ENCODE measurements around the gene COG7.

The COG7 gene

DNA sequence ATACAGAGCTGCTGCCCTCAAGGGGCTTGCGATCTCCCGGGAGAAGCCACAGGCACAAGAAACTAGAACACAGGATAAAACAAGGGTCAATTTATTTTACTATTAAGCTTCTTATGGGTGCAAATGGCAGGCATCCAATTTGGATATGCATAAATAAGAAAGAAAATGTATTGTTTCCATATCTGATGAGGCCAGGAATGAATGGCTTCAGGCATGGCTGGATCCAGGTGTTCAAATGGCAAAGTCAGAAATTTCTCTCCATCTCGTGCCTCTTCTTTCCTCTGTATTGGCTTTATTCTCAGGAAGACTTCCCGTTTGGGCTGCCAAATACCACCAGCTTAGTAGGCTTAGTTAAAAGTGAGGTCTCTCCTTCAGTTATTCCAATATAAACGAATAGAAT, 107.8 kb downstream of the COG7 start:
- TF ChIP-seq, protein P1, sequence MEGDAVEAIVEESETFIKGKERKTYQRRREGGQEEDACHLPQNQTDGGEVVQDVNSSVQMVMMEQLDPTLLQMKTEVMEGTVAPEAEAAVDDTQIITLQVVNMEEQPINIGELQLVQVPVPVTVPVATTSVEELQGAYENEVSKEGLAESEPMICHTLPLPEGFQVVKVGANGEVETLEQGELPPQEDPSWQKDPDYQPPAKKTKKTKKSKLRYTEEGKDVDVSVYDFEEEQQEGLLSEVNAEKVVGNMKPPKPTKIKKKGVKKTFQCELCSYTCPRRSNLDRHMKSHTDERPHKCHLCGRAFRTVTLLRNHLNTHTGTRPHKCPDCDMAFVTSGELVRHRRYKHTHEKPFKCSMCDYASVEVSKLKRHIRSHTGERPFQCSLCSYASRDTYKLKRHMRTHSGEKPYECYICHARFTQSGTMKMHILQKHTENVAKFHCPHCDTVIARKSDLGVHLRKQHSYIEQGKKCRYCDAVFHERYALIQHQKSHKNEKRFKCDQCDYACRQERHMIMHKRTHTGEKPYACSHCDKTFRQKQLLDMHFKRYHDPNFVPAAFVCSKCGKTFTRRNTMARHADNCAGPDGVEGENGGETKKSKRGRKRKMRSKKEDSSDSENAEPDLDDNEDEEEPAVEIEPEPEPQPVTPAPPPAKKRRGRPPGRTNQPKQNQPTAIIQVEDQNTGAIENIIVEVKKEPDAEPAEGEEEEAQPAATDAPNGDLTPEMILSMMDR (IDR thresholded peaks at IDR 0.05), result no peak
- no peak for TF ChIP-seq ZFX (IDR thresholded peaks at IDR 0.05; ENCODE audit: borderline replicate concordance)
- no peak overlapping the region for H3K27ac ChIP-seq

DNA sequence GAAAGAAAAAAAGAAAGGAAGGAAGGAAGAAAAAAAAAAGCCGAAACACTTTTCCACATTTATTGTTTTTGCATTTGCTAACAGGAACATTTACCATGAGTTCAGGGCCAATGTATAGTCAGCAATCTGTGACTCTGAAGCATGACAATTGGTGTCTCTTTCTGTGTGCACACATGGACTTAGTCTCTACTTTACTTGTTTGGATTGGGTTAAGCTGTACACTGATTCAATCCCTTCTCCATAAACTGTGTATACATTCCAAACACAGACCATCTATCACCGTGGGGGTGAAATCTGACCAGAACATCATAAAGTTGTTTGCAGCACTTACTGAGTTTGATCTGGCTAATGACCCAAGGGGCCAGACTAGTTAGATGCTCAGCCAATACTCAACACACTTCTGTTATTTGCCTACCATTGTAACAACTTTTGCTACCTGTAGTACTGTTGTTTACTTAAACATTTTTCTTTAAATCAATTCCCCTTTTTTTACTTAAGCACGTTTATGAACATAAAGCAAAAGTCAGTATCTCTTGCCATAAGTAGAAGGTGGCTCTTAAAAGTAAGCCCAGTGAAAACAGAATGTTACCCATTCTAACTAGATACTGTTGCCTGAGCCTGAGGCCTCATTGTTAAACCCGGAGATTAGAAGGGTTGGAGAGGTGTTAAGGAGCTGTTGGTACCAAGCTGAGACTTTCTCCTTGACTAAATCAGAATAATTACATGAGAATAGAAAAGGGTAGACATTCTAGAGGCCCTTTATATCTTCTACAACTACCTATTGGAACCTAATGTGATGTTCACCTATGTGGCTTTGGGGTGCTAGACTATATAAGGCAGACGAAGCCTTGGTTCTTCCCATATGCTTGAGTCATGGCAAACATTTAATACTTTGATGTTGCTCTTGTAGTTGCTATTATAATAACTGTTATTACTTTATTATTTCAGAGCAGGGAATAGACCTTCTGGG, 109.1 kb downstream of the COG7 start:
- H3K27ac ChIP-seq, result no peak overlapping the region
- TF ChIP-seq, protein P1 (IDR thresholded peaks at IDR 0.05), result no peak
- no peak for TF ChIP-seq ZFX (IDR thresholded peaks at IDR 0.05; ENCODE audit: borderline replicate concordance)

DNA sequence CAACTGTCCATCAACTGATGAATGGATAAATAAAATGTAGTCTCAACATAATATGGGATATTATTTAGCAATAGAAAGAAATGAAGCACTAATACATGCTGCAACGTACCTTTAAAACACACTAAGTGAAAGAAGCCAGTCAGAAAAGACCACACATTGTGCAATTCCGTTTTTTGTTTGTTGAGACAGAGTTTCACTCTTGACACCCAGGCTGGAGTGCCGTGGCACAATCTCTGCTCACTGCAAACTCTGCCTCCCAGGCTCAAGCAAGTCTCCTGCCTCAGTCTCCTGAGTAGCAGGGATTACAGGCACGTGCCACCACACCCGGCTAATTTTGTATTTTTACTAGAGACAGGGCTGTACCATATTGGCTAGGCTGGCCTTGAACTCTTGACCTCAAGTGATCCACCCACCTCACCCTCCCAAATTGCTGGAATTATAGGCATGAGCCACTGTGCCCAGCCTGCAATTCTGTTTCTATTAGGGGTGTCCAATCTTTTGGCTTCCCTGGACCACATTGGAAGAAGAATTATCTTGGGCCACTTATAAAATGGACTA, 110.8 kb downstream of the COG7 start:
- no peak for TF ChIP-seq ZFX (IDR thresholded peaks at IDR 0.05; ENCODE audit: borderline replicate concordance)
- TF ChIP-seq, protein P1 (IDR thresholded peaks at IDR 0.05), result no peak
- H3K27ac ChIP-seq, result no peak overlapping the region

DNA sequence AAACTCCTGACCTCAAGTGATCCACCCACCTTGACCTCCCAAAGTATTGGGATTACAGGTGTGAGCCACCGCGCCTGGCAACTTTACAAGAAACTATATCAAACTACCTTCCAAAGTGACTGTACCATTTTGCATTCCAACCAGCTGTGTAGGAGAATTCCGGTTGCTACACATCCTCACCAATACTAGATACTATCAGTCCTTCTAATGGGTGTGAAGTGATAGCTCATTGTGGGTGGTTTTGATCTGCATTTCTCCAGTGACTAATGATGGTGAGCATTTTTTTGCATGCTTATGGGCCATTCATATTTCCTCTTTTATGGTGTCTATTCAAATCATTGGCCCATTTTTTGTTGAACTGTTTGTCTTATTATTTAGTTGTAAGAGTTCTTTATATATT, 113.2 kb downstream of the COG7 start:
- no peak overlapping the region for H3K27ac ChIP-seq
- no peak for TF ChIP-seq ZFX (IDR thresholded peaks at IDR 0.05; ENCODE audit: borderline replicate concordance)
- TF ChIP-seq, protein P1 (IDR thresholded peaks at IDR 0.05), result no peak

Data from 22Rv1 (cell line).